Measurements from ENCODE around the gene UHRF2. TPM values are rescaled to one million over a fixed set of nuclear protein-coding genes. Genes with fewer than 3 reads are reported as not detected.

The UHRF2 gene
- total and polyA plus RNA-seq, 10 donors, result 26.3 to 120 (median 61.5) TPM

GRCh38 chr9:6459718-6460117 is 46.7 kb downstream of the UHRF2 start:
- WGBS, 5 donors, result 90 to 95% (median 94%) methylated on average over 5 of the region's 5 CpGs
- intact Hi-C loops (cut with DNase I; ENCODE audit: low total_unique reads), result no loop called here
- H3K27me3 ChIP-seq (replicated peaks in 1 of 7), result no peaks in the 10 kb centered on the region
- H3K4me1 ChIP-seq, result no peaks in the 10 kb centered on the region
- peaks cover 0 to 56% (median 9%) of the 10 kb centered on the region in 6 donors for H3K36me3 ChIP-seq
- peaks cover 0 to 22% (median 12%) of the 10 kb centered on the region in 8 donors for H3K9me3 ChIP-seq
- DNase-seq, result no peak
- no peak for TF ChIP-seq CTCF (IDR thresholded peaks at IDR 0.05 in 8 of 11, conservative IDR thresholded peaks at IDR 0.05 in 3 of 11)
- TF ChIP-seq POLR2AphosphoS5 (IDR thresholded peaks at IDR 0.05), result no peak
- TF ChIP-seq POLR2A (IDR thresholded peaks at IDR 0.05), result no peak
- no peak overlapping the region for H3K27ac ChIP-seq
- H3K4me3 ChIP-seq, result no peak overlapping the region

GRCh38 chr9:6460189-6460768 is 47.3 kb downstream of the UHRF2 start:
- peaks cover 0 to 53% (median 9%) of the 10 kb centered on the region in 6 donors for H3K36me3 ChIP-seq
- H3K4me3 ChIP-seq, result no peak overlapping the region
- H3K27ac ChIP-seq, result no peak overlapping the region
- TF ChIP-seq CTCF (IDR thresholded peaks at IDR 0.05 in 8 of 11, conservative IDR thresholded peaks at IDR 0.05 in 3 of 11) (no peak), POLR2AphosphoS5 (IDR thresholded peaks at IDR 0.05) (no peak)
- no peaks in the 10 kb centered on the region for H3K27me3 ChIP-seq (replicated peaks in 1 of 7)
- H3K4me1 ChIP-seq, result no peaks in the 10 kb centered on the region
- intact Hi-C loops (cut with DNase I; ENCODE audit: low total_unique reads), result no loop called here
- WGBS, 5 donors, result 89 to 92% (median 90%) methylated on average over 5 of the region's 5 CpGs
- H3K9me3 ChIP-seq, result peaks cover 0 to 16% (median 11%) of the 10 kb centered on the region in 8 donors
- no peak for DNase-seq

GRCh38 chr9:6461619-6462018 is 48.6 kb downstream of the UHRF2 start:
- Histone ChIP-seq H3K4me3 (no peak overlapping the region), H3K4me1 (no peaks in the 10 kb centered on the region), H3K27me3 (replicated peaks in 1 of 7) (no peaks in the 10 kb centered on the region), H3K27ac (no peak overlapping the region), H3K9me3 (peaks cover 0 to 15% (median 10%) of the 10 kb centered on the region in 8 donors), H3K36me3 (peaks cover 0 to 64% (median 9%) of the 10 kb centered on the region in 6 donors)
- no peak for DNase-seq
- WGBS, 5 donors, result 94 to 97% (median 97%) methylated on average over 3 of the region's 3 CpGs
- TF ChIP-seq POLR2A (IDR thresholded peaks at IDR 0.05), result no peak
- no peak for TF ChIP-seq CTCF (IDR thresholded peaks at IDR 0.05 in 8 of 11, conservative IDR thresholded peaks at IDR 0.05 in 3 of 11)
- TF ChIP-seq POLR2AphosphoS5 (IDR thresholded peaks at IDR 0.05), result no peak
- intact Hi-C loops (cut with DNase I; ENCODE audit: low total_unique reads), result no loop called here

GRCh38 chr9:6467006-6467625 is 54.1 kb downstream of the UHRF2 start:
- Histone ChIP-seq H3K27me3 (replicated peaks in 1 of 7) (no peaks in the 10 kb centered on the region), H3K4me3 (no peak overlapping the region), H3K36me3 (peaks cover 0 to 62% (median 9%) of the 10 kb centered on the region in 6 donors), H3K27ac (no peak overlapping the region), H3K9me3 (no peaks in the 10 kb centered on the region), H3K4me1 (peaks cover 0 to 2% (median 0%) of the 10 kb centered on the region in 6 donors)
- TF ChIP-seq POLR2A (IDR thresholded peaks at IDR 0.05), result no peak
- no peak for TF ChIP-seq POLR2AphosphoS5 (IDR thresholded peaks at IDR 0.05)
- 93 to 96% (median 94%) methylated on average over 6 of the region's 6 CpGs for WGBS, 5 donors
- no peak for DNase-seq
- intact Hi-C loops (cut with DNase I; ENCODE audit: low total_unique reads), result no loop called here

All from spleen (tissue), 11 donors.